ENCODE results near the gene SELENOI. TPM values are rescaled to one million over a fixed set of nuclear protein-coding genes. Genes with fewer than 3 reads are reported as not detected.
"Not testable (repeated sequence)": the region's sequence is repeated elsewhere in the genome, so short reads cannot be mapped to it uniquely, and the experiment has no call there.

SELENOI gene
- total RNA-seq, 4 donors from 2014 or later, result 8.3 to 26.3 (median 14.0) TPM

GRCh38 chr2:26316845-26317244, 29.1 kb upstream of the SELENOI start:
- no peak for ATAC-seq (ENCODE audit: low FRiP score)
- DNase-seq (ENCODE audit: low spot score), result no peak
- TF ChIP-seq CTCF (IDR thresholded peaks at IDR 0.05), result no peak

- DNase-seq (ENCODE audit: low spot score) (no peak), ATAC-seq (ENCODE audit: low FRiP score) (no peak)
- no peak for TF ChIP-seq CTCF (IDR thresholded peaks at IDR 0.05)
Measured at GRCh38 chr2:26317377-26318105, 28.4 kb upstream of the SELENOI start.

DNA sequence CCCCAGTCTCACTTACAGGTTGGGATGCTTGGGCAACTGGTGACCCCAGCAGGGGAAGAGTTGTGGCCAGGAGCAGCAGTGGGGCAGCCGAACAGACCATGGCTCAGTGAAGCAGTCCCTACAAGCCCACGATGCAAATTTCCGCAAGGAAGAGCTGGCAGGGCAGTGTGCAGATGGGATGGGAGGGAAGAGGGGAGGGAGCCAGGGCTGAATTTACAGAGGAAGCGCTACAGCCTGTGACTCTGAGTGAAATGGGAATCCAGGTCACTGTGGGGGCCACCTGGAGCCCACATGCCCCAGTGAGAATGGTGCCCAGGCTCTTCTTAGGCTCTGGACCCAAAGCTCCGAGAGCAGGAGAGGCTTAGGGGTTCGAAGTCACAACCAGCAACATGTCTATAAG, 27.0 kb upstream of the SELENOI start:
- ATAC-seq (ENCODE audit: low FRiP score), result no peak
- DNase-seq (ENCODE audit: low spot score), result no peak

DNA sequence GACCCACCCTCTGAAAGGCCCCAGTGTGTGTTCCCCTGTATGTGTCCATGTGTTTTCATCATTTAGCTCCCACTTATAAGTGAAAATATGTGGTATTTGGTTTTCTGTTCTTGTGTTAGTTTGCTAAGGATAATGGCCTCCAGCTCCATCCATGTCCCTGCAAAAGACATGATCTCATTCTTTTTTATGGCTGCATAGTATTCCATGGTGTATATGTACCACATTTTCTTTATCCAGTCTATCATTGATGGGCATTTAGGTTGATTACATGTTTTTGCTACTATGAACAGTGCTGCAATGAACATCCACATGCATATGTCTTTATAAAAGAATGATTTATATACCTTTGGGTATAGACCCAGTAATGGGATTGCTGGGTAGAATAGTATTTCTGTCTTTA, 21.5 kb upstream of the SELENOI start:
- ATAC-seq (ENCODE audit: low FRiP score); DNase-seq (ENCODE audit: low spot score): not testable (repeated sequence)

More for the DNA sequence above, 27.0 kb upstream of the SELENOI start:
- no peak for TF ChIP-seq CTCF (IDR thresholded peaks at IDR 0.05)

DNA sequence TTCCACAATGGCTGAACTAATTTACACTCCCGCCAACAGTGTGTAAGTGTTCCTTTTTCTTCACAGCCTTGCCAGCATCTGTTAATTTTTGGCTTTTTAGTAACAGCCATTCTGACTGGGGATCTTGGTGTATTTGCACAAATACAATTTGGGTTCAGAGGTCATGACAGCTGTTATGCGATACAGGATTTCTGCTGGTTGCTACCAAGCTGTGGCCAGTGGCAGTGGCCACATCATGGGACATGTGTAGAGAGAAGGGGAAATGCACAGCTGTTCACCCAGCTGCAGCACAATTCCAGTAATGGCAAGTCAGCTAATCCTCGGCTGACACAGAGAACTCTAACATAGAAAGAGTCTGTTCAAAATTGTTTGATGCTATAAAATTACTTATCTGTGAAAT, 21.0 kb upstream of the SELENOI start:
- ATAC-seq (ENCODE audit: low FRiP score) (no peak), DNase-seq (ENCODE audit: low spot score) (no peak)
- no peak for TF ChIP-seq CTCF (IDR thresholded peaks at IDR 0.05)

- DNase-seq (ENCODE audit: low spot score) (no peak), ATAC-seq (ENCODE audit: low FRiP score) (no peak)
- no peak for TF ChIP-seq CTCF (IDR thresholded peaks at IDR 0.05)
Measured at GRCh38 chr2:26325851-26326250, 20.1 kb upstream of the SELENOI start.

DNA sequence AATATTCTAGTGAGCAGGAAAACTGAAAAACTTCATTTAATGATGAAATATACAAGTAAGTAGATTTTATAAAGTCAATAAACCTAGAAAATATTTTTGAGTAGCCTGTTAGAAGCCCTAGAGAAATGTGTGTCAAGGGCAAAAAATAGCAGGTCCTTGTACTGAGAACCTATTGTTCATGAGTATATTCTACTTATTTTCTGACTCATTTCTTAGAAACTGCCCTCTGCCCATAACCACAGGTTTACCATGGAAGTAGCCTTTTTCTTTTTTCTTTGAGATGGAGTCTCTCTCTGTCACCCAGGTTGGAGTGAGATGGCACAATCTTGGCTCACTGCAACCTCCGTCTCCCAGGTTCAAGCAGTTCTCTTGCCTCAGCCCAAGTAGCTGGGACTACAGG, 19.4 kb upstream of the SELENOI start:
- DNase-seq (ENCODE audit: low spot score) (no peak), ATAC-seq (ENCODE audit: low FRiP score) (no peak)
- TF ChIP-seq CTCF (IDR thresholded peaks at IDR 0.05), result no peak
